ENCODE data around the gene CALML6.

GRCh38 chr1:1889090-1889750 is 25.8 kb upstream of the CALML6 start:
- TF ChIP-seq CTCF (IDR thresholded peaks at IDR 0.05) (no peak), POLR2A (IDR thresholded peaks at IDR 0.05) (no peak)
